Esophagus squamous epithelium (tissue), 4 donors: ENCODE measurements around the gene ZFP64.

Experiments used
- CTCF ChIP-seq, 6 experiments: fragments of 450-650 bp in 4 of 6; fragments of 200-600 bp in 2 of 6; sonication (generic) in 2 of 6; IDR thresholded peaks; one replicate each; pipeline ENCODE4 v1.5.1; 2016 to 2019; ENCODE audit warnings: antibody characterized with exemption in 6 of 6, mild to moderate bottlenecking in 4 of 6, moderate library complexity in 4 of 6
- POLR2A ChIP-seq, 4 donors: fragments of 450-650 bp; IDR thresholded peaks; one replicate each; pipeline ENCODE4 v1.6.1; 2017; ENCODE audit warnings: antibody characterized with exemption in 4 of 4, mild to moderate bottlenecking in 4 of 4, moderate library complexity in 3 of 4

- no peak for TF ChIP-seq CTCF (IDR thresholded peaks at IDR 0.05)
- TF ChIP-seq POLR2A (IDR thresholded peaks at IDR 0.05) = no peak
These were observed 60.4 kb downstream of the ZFP64 start for GRCh38 chr20:52131048-52131643.
